Left ventricle myocardium superior (tissue), 1 donor: ENCODE measurements around the gene FAM53B. TPM values are rescaled to one million over a fixed set of nuclear protein-coding genes. Genes with fewer than 3 reads are reported as not detected.

Experiments
- ATAC-seq: fragments of 200-7000 bp; cut with Tn5 transposase; one replicate; pipeline ENCODE4 v1.9.1; 2020; ENCODE audit warnings: mild to moderate bottlenecking, moderate library complexity
- DNase-seq: peaks from one replicate; pipeline ENCODE4 v3.0.0-alpha.2; 2020
- intact Hi-C: fragments of 100-400 bp; cut with micrococcal nuclease; formaldehyde crosslinking; loops from one replicate; pipeline ENCODE4 v1.11.0; 2022
- total RNA-seq: library from RNA; stranded (reverse); fragmentation: NEBNext Ultra II Directional; extraction: Animal tissue kit (Norgen Biotek cat#: 25700); gene quantifications from one replicate; pipeline ENCODE4 v1.2.1, GENCODE V29; 2021
- donor health status: DM: no; HTN: yes; CAD: no; lungs with severe emphysema.

FAM53B gene
- total RNA-seq, 1 donor from 2014 or later, result 45.3 TPM

DNA sequence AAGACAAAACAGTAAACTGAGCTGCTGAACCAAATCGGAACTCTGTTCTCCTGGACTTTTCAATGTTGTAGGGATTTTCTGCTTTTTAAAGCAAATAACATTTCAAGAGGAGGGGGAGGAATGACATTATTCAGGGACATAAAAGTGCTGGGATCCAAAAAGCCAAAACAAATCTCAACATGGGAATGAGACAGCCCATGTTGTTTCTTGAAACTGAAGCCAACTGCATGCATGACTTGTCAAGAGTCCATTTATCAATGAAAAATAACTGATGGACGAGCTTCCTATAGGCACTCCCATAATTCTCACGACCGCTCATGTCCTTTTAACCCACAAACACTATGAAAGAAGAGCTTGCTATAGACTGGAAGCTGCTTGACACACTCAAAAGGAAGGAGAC is 27.8 kb downstream of the FAM53B start:
- DNase-seq (no peak), ATAC-seq (no peak)
- intact Hi-C loops, result no loop called here

- no peak for ATAC-seq
- no peak for DNase-seq
- intact Hi-C loops, result no loop called here
Observed at GRCh38 chr10:124715439-124715838, 28.7 kb downstream of the FAM53B start.

- intact Hi-C loops, result no loop called here
- ATAC-seq (no peak), DNase-seq (no peak)
Observed at GRCh38 chr10:124713679-124714255, 30.4 kb downstream of the FAM53B start.

- intact Hi-C loops, result no loop called here
- no peak for ATAC-seq
- no peak for DNase-seq
Observed at GRCh38 chr10:124712704-124713407, 31.3 kb downstream of the FAM53B start.

DNA sequence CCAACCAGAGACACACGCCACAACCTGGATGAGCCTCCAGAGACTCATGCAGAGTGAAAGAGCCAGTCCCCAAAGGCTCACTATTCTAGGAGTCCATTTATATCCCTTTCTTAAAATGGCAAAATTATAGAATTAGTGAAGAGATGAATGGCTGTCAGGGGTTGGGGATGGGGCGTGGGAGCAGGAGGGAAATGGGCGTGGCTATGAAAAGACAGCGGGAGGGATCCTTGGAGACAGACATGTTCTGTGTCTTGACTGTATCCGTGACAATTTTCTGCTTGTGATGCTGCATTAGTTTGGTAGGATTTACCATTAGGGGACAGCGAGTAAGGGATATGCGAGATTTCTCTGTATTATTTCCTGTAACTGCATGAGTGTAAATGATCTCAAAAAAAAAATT is 33.0 kb downstream of the FAM53B start:
- intact Hi-C loops, result no loop called here
- DNase-seq (no peak), ATAC-seq (no peak)

- intact Hi-C loops, result no loop called here
- ATAC-seq (no peak), DNase-seq (no peak)
Observed at GRCh38 chr10:124710266-124710881, 33.8 kb downstream of the FAM53B start.

GRCh38 chr10:124709861-124710260 is 34.3 kb downstream of the FAM53B start:
- DNase-seq, result peak; percentile 78
- peak; percentile 62 for ATAC-seq
- intact Hi-C loops, result no loop called here

DNA sequence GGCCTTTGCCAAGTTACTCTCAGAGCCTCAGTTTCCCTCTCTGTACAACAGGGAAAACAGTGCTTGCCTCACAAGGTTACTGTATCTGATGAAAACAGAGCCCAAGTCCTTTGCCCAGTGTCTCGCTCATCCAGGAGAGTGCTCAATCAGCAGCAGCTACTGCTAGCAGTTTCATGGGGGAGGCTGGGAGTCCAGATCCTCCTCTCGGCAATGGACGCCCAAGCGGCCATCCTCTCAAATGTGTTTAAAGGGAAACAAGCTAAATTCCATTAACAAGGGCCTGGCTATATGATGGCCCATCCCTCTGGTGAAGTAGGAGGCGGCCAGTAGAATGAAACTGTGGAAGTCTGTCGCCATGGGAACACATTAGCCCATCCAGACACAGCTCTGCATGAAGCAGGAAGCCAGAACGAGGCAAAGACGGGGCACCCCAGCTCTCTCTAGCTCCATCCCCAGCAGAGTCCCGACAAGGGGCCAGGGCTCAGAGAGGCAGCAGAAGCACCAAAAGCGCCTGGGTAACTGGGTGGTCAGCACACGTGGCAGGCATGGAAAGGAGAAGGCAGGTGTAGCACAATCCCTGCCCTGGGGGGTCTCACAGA is 35.2 kb downstream of the FAM53B start:
- intact Hi-C loops, result no loop called here

GRCh38 chr10:124708246-124708779 is 35.9 kb downstream of the FAM53B start:
- DNase-seq, result no peak
- intact Hi-C loops, result no loop called here
- ATAC-seq, result no peak

More for the DNA sequence above, 35.2 kb downstream of the FAM53B start:
- no peak for ATAC-seq
- no peak for DNase-seq

DNA sequence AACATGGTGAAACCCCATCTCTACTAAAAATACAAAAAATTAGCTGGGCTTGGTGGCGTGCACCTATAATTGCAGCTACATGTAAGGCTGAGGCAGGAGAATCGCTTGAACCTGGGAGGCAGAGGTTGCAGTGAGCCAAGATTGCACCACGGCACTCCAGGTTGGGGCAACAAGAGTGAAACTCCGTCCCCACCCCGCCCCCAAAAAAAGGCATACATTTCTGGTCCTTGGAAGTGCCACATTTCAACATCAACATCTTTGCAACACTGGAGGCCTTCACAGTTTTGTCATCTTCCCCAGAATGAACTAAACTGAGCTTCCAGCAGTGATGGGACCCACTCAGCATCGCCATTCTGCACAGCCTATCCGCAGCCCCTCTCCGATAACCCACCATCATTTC is 36.6 kb downstream of the FAM53B start:
- DNase-seq (no peak), ATAC-seq (no peak)
- intact Hi-C loops, result no loop called here

- intact Hi-C loops, result no loop called here
- no peak for DNase-seq
- peak; percentile 10 for ATAC-seq
Observed at GRCh38 chr10:124707144-124707467, 37.1 kb downstream of the FAM53B start.

GRCh38 chr10:124706462-124707143 is 37.6 kb downstream of the FAM53B start:
- no peak for DNase-seq
- intact Hi-C loops, result no loop called here
- ATAC-seq, result no peak

- intact Hi-C loops, result no loop called here
- DNase-seq (no peak), ATAC-seq (no peak)
Observed at GRCh38 chr10:124705817-124706461, 38.2 kb downstream of the FAM53B start.

DNA sequence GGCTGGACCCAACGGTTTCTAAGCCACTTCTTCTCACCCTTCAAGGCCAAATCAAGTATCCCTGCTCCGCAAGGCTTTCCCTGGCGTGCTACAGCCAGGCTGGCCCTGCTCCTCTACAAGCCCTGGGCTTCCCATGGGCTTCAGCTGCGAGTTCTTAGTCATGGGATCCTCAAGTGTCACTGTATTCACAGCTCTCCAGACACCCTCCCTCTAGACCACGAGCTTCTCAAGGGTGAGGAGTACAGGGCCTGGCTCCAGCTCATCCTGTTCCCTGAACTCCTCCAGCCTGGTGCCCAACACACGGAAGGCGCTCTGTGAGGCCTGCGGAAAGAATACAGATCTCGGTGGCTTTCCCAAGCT is 38.8 kb downstream of the FAM53B start:
- intact Hi-C loops, result no loop called here
- ATAC-seq (no peak), DNase-seq (no peak)

- intact Hi-C loops, result no loop called here
- DNase-seq (peak; percentile 42), ATAC-seq (peak; percentile 7)
Observed at GRCh38 chr10:124704428-124705380, 39.5 kb downstream of the FAM53B start.

- intact Hi-C loops, result no loop called here
- peak; percentile 92 for DNase-seq
Observed at GRCh38 chr10:124703778-124704427, 40.3 kb downstream of the FAM53B start.

DNA sequence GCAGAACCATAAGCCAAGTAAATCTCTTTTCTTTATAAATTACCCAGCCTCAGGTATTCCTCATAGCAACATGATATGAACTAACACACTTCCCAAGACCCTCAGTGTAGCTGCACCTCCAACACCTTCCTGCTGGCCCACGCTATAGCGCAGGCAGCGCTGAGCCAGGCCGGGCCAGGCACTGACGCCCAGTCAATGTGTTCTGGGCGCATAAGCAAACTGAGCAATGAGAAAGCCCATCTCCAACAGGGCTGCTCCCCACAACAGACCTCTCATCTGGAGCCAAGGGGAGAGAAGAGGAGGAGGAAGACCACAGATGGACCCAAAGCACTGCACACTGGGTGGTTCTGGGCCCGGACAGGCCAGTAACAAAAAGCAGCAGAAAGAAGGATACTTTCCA is 40.8 kb downstream of the FAM53B start:
- ATAC-seq (no peak), DNase-seq (no peak)
- intact Hi-C loops, result no loop called here

More at GRCh38 chr10:124703778-124704427, 40.3 kb downstream of the FAM53B start:
- peak; percentile 77 for ATAC-seq
